ENCODE measurements around the gene TNFRSF21. TPM values are rescaled to one million over a fixed set of nuclear protein-coding genes. Genes with fewer than 3 reads are reported as not detected.

TNFRSF21 gene
- polyA plus RNA-seq, 1 donor from 2014 or later, result 13.0 TPM

GRCh38 chr6:47319867-47320266, 10.2 kb upstream of the TNFRSF21 start:
- H2AFZ ChIP-seq (ENCODE audit: low read depth, low read length), result no peak overlapping the region

GRCh38 chr6:47319382-47319781, 9.7 kb upstream of the TNFRSF21 start:
- H2AFZ ChIP-seq (ENCODE audit: low read depth, low read length), result no peak overlapping the region
- H3K27ac ChIP-seq (ENCODE audit: low read length), result no peak overlapping the region
- H3K4me2 ChIP-seq (ENCODE audit: low read length), result no peak overlapping the region
- no peak overlapping the region for H3K4me3 ChIP-seq (ENCODE audit: low read length)
- H3K9ac ChIP-seq (ENCODE audit: low read length), result no peak overlapping the region
- H3K36me3 ChIP-seq (ENCODE audit: insufficient read depth, low read length), result no peaks in the 10 kb centered on the region
- no peaks in the 10 kb centered on the region for H3K9me3 ChIP-seq (ENCODE audit: low read length)
- H3K79me2 ChIP-seq (replicated peaks; ENCODE audit: insufficient read depth, low read length), result no peaks in the 10 kb centered on the region
- TF ChIP-seq CTCF (IDR thresholded peaks at IDR 0.05; ENCODE audit: poor library complexity, severe bottlenecking) (no peak), SMC3 (conservative IDR thresholded peaks at IDR 0.05; ENCODE audit: poor library complexity) (no peak), EP300 (conservative IDR thresholded peaks at IDR 0.05; ENCODE audit: poor library complexity, severe bottlenecking) (no peak), MXI1 (conservative IDR thresholded peaks at IDR 0.05; ENCODE audit: poor library complexity, severe bottlenecking) (no peak), POLR2AphosphoS5 (IDR thresholded peaks at IDR 0.05) (no peak)
- no peaks in the 10 kb centered on the region for H3K9me2 ChIP-seq (ENCODE audit: insufficient read depth, low read length)
- no peaks in the 10 kb centered on the region for H4K20me1 ChIP-seq (ENCODE audit: insufficient read depth)
- no peaks in the 10 kb centered on the region for H3F3A ChIP-seq (ENCODE audit: insufficient read depth, low read length, poor library complexity, severe bottlenecking)
- no peaks in the 10 kb centered on the region for H3K27me3 ChIP-seq (ENCODE audit: insufficient read depth, low read depth, low read length)

More at GRCh38 chr6:47319867-47320266, 10.2 kb upstream of the TNFRSF21 start:
- Histone ChIP-seq H3K27ac (ENCODE audit: low read length) (no peak overlapping the region), H3K9me3 (ENCODE audit: low read length) (no peaks in the 10 kb centered on the region), H3K27me3 (ENCODE audit: insufficient read depth, low read depth, low read length) (no peaks in the 10 kb centered on the region), H3K4me3 (ENCODE audit: low read length) (no peak overlapping the region), H3K9me2 (ENCODE audit: insufficient read depth, low read length) (no peaks in the 10 kb centered on the region), H3F3A (ENCODE audit: insufficient read depth, low read length, poor library complexity, severe bottlenecking) (no peaks in the 10 kb centered on the region), H3K9ac (ENCODE audit: low read length) (no peak overlapping the region), H3K36me3 (ENCODE audit: insufficient read depth, low read length) (no peaks in the 10 kb centered on the region), H4K20me1 (ENCODE audit: insufficient read depth) (no peaks in the 10 kb centered on the region), H3K79me2 (replicated peaks; ENCODE audit: insufficient read depth, low read length) (no peaks in the 10 kb centered on the region), H3K4me2 (ENCODE audit: low read length) (no peak overlapping the region)
- TF ChIP-seq MXI1 (conservative IDR thresholded peaks at IDR 0.05; ENCODE audit: poor library complexity, severe bottlenecking) (no peak), EZH2 (IDR thresholded peaks at IDR 0.05; ENCODE audit: borderline replicate concordance, insufficient read depth, low read length, poor library complexity, severe bottlenecking) (no peak), REST (IDR thresholded peaks at IDR 0.05; ENCODE audit: borderline replicate concordance) (no peak)

- TF ChIP-seq EZH2 (IDR thresholded peaks at IDR 0.05; ENCODE audit: borderline replicate concordance, insufficient read depth, low read length, poor library complexity, severe bottlenecking), result no peak
- TF ChIP-seq SMC3 (conservative IDR thresholded peaks at IDR 0.05; ENCODE audit: poor library complexity), result no peak
- no peak for TF ChIP-seq EP300 (conservative IDR thresholded peaks at IDR 0.05; ENCODE audit: poor library complexity, severe bottlenecking)
- no peak for TF ChIP-seq RAD21 (conservative IDR thresholded peaks at IDR 0.05)
- TF ChIP-seq TAF1 (IDR thresholded peaks at IDR 0.05; ENCODE audit: low read depth), result no peak
- no peak for TF ChIP-seq CTCF (IDR thresholded peaks at IDR 0.05; ENCODE audit: poor library complexity, severe bottlenecking)
- TF ChIP-seq MXI1 (conservative IDR thresholded peaks at IDR 0.05; ENCODE audit: poor library complexity, severe bottlenecking), result no peak
- TF ChIP-seq REST (IDR thresholded peaks at IDR 0.05; ENCODE audit: borderline replicate concordance), result no peak
- no peak for TF ChIP-seq POLR2AphosphoS5 (IDR thresholded peaks at IDR 0.05)
- Histone ChIP-seq H3K4me3 (ENCODE audit: low read length) (no peak overlapping the region), H3K36me3 (ENCODE audit: insufficient read depth, low read length) (no peaks in the 10 kb centered on the region), H3K27me3 (ENCODE audit: insufficient read depth, low read depth, low read length) (no peaks in the 10 kb centered on the region), H2AFZ (ENCODE audit: low read depth, low read length) (no peak overlapping the region), H3K9ac (ENCODE audit: low read length) (no peak overlapping the region), H3K9me2 (ENCODE audit: insufficient read depth, low read length) (no peaks in the 10 kb centered on the region), H3K79me2 (replicated peaks; ENCODE audit: insufficient read depth, low read length) (no peaks in the 10 kb centered on the region), H3F3A (ENCODE audit: insufficient read depth, low read length, poor library complexity, severe bottlenecking) (no peaks in the 10 kb centered on the region), H3K9me3 (ENCODE audit: low read length) (no peaks in the 10 kb centered on the region), H3K27ac (ENCODE audit: low read length) (no peak overlapping the region), H4K20me1 (ENCODE audit: insufficient read depth) (no peaks in the 10 kb centered on the region), H3K4me2 (ENCODE audit: low read length) (no peak overlapping the region)
Observed at GRCh38 chr6:47318236-47318989, 8.7 kb upstream of the TNFRSF21 start.

All from neural cell (in vitro differentiated cells).